ENCODE results near the gene GPR42. TPM values are rescaled to one million over a fixed set of nuclear protein-coding genes. Genes with fewer than 3 reads are reported as not detected.
"Not testable (repeated sequence)": the region's sequence is repeated elsewhere in the genome, so short reads cannot be mapped to it uniquely, and the experiment has no call there.

Gene GPR42
- total RNA-seq, 4 donors from 2014 or later: not detected

- no peaks in the 10 kb centered on the region for H3K36me3 ChIP-seq
- no peak overlapping the region for H3K27ac ChIP-seq
- DNase-seq (ENCODE audit: low spot score in 2 of 2): no peak
- H3K4me3 ChIP-seq: no peak overlapping the region
- H3K27me3 ChIP-seq: peaks cover 11% of the 10 kb centered on the region
- H3K9me3 ChIP-seq: no peaks in the 10 kb centered on the region
- TF ChIP-seq EP300 (IDR thresholded peaks at IDR 0.05): no peak
- TF ChIP-seq POLR2AphosphoS5 (IDR thresholded peaks at IDR 0.05): no peak
- H3K4me1 ChIP-seq: peaks cover 6% of the 10 kb centered on the region
- 92% methylated on average over 3 of the region's 3 CpGs for WGBS
These were observed 7.5 kb downstream of the GPR42 start for GRCh38 chr19:35378356-35378755.

GRCh38 chr19:35379545-35379944 lies 8.7 kb downstream of the GPR42 start:
- H3K27me3 ChIP-seq: peaks cover 11% of the 10 kb centered on the region
- not testable (repeated sequence) for H3K4me3 ChIP-seq

DNA sequence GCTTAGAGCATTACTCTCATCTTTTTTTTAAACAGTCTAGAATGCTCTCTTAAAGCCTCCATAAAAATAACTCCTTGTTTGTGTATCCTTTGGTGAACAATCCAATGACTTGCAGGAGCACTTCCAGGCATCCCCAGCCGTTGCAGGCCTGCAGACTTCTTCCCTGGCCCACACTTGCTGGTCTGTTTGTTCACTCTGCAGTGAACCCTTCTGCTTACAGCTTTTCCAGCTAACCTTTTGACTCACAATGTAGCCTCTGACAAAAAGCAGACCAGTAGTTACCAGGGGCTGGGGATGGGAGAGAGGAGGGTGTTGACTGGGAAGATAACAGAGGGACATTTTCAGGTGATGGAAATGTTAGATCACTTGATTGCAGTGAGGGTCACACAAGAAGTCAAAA lies 9.1 kb downstream of the GPR42 start:
- 47% methylated on average over 1 of the region's 1 CpG for WGBS

More at GRCh38 chr19:35379545-35379944, 8.7 kb downstream of the GPR42 start:
- not testable (repeated sequence) for H3K27ac ChIP-seq; DNase-seq (ENCODE audit: low spot score in 2 of 2); H3K4me1 ChIP-seq; H3K36me3 ChIP-seq; H3K9me3 ChIP-seq
- 94% methylated on average over 5 of the region's 5 CpGs for WGBS

GRCh38 chr19:35380450-35381124 lies 9.7 kb downstream of the GPR42 start:
- no peaks in the 10 kb centered on the region for H3K9me3 ChIP-seq
- peaks cover 6% of the 10 kb centered on the region for H3K4me1 ChIP-seq
- TF ChIP-seq POLR2A (IDR thresholded peaks at IDR 0.05) (no peak), POLR2AphosphoS5 (IDR thresholded peaks at IDR 0.05) (no peak), CTCF (IDR thresholded peaks at IDR 0.05) (no peak), EP300 (IDR thresholded peaks at IDR 0.05) (no peak)
- DNase-seq (ENCODE audit: low spot score in 2 of 2): peak in 1 of 2 donors; percentile 43
- H3K27ac ChIP-seq: no peak overlapping the region
- peaks cover 11% of the 10 kb centered on the region for H3K27me3 ChIP-seq
- no peak overlapping the region for H3K4me3 ChIP-seq
- 55% methylated on average over 9 of the region's 9 CpGs for WGBS
- H3K36me3 ChIP-seq: no peaks in the 10 kb centered on the region

More for the DNA sequence above, 9.1 kb downstream of the GPR42 start:
- peaks cover 11% of the 10 kb centered on the region for H3K27me3 ChIP-seq
- H3K4me3 ChIP-seq: no peak overlapping the region
- DNase-seq (ENCODE audit: low spot score in 2 of 2): peak in 1 of 2 donors; percentile 11
- H3K9me3 ChIP-seq: no peaks in the 10 kb centered on the region
- H3K27ac ChIP-seq: no peak overlapping the region
- H3K4me1 ChIP-seq: peaks cover 6% of the 10 kb centered on the region
- no peaks in the 10 kb centered on the region for H3K36me3 ChIP-seq
- TF ChIP-seq CTCF (IDR thresholded peaks at IDR 0.05) (no peak), POLR2AphosphoS5 (IDR thresholded peaks at IDR 0.05) (no peak), POLR2A (IDR thresholded peaks at IDR 0.05) (no peak)

- 78% methylated on average over 3 of the region's 3 CpGs for WGBS
- peak in 1 of 2 donors; percentile 29 for DNase-seq (ENCODE audit: low spot score in 2 of 2)
- Histone ChIP-seq H3K9me3 (no peaks in the 10 kb centered on the region), H3K36me3 (no peaks in the 10 kb centered on the region), H3K27ac (no peak overlapping the region), H3K4me3 (no peak overlapping the region), H3K4me1 (peaks cover 6% of the 10 kb centered on the region), H3K27me3 (peaks cover 7% of the 10 kb centered on the region)
- TF ChIP-seq POLR2AphosphoS5 (IDR thresholded peaks at IDR 0.05) (no peak), EP300 (IDR thresholded peaks at IDR 0.05) (no peak), POLR2A (IDR thresholded peaks at IDR 0.05) (no peak), CTCF (IDR thresholded peaks at IDR 0.05) (no peak)
These were observed 10.4 kb downstream of the GPR42 start for GRCh38 chr19:35381318-35381717.

DNA sequence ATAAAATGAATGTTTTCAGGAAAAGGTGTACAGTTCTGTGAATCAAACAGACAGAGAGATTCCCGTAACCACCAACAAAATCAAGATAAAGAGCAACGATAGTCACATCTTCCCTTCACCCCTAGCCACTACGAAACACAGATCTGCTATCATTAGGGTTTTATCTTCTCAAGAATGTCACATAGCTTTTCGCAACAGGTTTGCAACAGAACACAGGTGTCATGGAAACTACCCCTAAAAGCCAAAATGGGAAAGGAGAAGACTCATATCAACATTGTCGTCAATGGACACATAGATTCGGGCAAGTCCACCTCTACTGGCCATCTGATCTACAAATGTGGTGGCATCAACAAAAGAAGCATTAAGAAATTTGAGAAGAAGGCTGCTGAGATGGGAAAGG lies 11.1 kb downstream of the GPR42 start:
- WGBS: 88% methylated on average over 6 of the region's 6 CpGs
- TF ChIP-seq CTCF (IDR thresholded peaks at IDR 0.05): no peak
- TF ChIP-seq POLR2AphosphoS5 (IDR thresholded peaks at IDR 0.05): no peak
- peaks cover 6% of the 10 kb centered on the region for H3K4me1 ChIP-seq
- no peaks in the 10 kb centered on the region for H3K9me3 ChIP-seq
- peak in 1 of 2 donors; percentile 11 for DNase-seq (ENCODE audit: low spot score in 2 of 2)
- H3K27me3 ChIP-seq: peaks cover 7% of the 10 kb centered on the region
- no peak overlapping the region for H3K27ac ChIP-seq
- H3K4me3 ChIP-seq: no peak overlapping the region
- no peaks in the 10 kb centered on the region for H3K36me3 ChIP-seq

Data from suprapubic skin (tissue), 4 donors.